ENCODE measurements around the gene TSPAN9. TPM values are rescaled to one million over a fixed set of nuclear protein-coding genes. Genes with fewer than 3 reads are reported as not detected.

The TSPAN9 gene
- total RNA-seq, 2 donors from 2014 or later = 0.58 to 1.2 TPM

- Mint-ChIP-seq H3K9me3 (no peaks in the 10 kb centered on the region), H3K27me3 (ENCODE audit: low read depth) (peaks cover 17% of the 10 kb centered on the region), H3K4me3 (no peak overlapping the region), H3K27ac (no peak overlapping the region), H3K4me1 (ENCODE audit: low read depth) (peaks cover 4% of the 10 kb centered on the region), H3K36me3 (ENCODE audit: insufficient read depth in 2 of 2) (no peaks in the 10 kb centered on the region)
- ATAC-seq (replicated peaks in 1 of 2) (peak; percentile 44 to 47), DNase-seq (peak; percentile 82 to 86)
Observed at GRCh38 chr12:3073438-3074250, 3.5 kb upstream of the TSPAN9 start.

- ATAC-seq (replicated peaks in 1 of 2) = no peak
- Mint-ChIP-seq H3K4me1 (ENCODE audit: low read depth) (peaks cover 4% of the 10 kb centered on the region), H3K9me3 (no peaks in the 10 kb centered on the region), H3K27ac (no peak overlapping the region), H3K27me3 (ENCODE audit: low read depth) (peaks cover 17% of the 10 kb centered on the region), H3K4me3 (peak overlapping the region; percentile 5 to 54), H3K36me3 (ENCODE audit: insufficient read depth in 2 of 2) (no peaks in the 10 kb centered on the region)
- DNase-seq = no peak
Observed at GRCh38 chr12:3075315-3075714, 1.9 kb upstream of the TSPAN9 start.

DNA sequence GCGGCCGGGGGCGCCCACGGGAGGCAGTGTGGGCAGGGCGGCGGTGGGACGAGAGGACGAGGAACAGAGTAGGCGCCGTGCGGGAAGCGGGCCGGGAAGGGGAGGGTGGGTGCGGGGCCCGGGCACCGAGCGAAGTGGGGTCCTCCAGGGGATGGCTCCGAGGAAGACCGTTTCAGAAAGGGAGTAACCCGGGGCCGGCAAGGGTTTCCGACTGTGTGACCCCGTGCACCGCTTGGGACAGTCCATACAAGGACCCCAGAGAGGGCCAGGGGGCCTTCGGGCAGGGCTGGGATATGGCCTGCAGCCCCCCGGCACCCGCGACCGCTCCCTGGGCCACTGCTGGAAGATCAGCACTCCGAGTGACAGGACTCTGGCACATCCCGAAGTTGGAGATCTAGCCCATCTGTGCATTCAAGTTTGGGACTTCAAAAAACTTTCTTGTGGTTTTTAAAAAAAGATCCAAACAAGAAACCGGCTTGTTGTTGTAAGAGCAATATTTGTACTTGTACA is 448 bp downstream of the TSPAN9 start:
- peaks cover 22% of the 10 kb centered on the region for H3K27me3 Mint-ChIP-seq (ENCODE audit: low read depth)
- ATAC-seq (replicated peaks in 1 of 2) = no peak
- H3K9me3 Mint-ChIP-seq = no peaks in the 10 kb centered on the region
- H3K4me3 Mint-ChIP-seq = peak overlapping the region; percentile 63 to 68
- H3K4me1 Mint-ChIP-seq (ENCODE audit: low read depth) = peaks cover 4% of the 10 kb centered on the region
- no peaks in the 10 kb centered on the region for H3K36me3 Mint-ChIP-seq (ENCODE audit: insufficient read depth in 2 of 2)
- DNase-seq = no peak
- no peak overlapping the region for H3K27ac Mint-ChIP-seq

DNA sequence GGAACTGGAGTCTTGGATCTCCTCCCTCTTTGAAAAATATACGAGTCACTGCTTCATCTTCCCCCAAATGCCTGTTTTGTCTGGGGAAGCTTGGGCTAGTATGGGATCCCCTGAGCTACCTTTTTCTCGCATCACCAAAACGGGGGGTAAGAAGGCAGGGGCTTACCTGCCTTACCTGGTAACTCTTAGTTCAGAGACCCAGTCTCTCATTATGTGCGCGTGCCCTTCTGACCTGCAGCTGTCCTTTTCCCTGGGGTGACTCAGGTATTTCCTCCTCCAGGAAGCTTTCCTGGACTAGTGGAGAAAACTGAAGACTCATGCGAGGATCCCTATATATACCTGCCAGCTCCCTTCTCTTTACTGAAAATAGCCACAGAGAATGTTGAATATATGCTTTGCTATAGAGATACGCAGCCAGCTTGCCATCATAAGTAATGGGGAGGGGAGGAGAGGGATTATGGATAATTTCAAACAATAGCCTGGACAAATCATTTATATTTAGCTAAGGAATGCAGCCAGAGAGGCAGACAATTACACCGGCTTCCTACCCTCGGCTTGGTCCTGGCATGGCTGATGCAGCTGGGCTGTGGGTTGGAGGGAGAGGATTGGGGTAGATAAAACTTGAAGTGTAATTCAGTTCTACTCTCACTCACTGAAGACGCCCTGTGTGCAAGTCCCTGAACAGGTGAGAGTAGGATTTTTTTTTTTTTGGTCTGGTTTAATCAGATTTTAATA is 1.1 kb downstream of the TSPAN9 start:
- Mint-ChIP-seq H3K9me3 (no peaks in the 10 kb centered on the region), H3K27ac (no peak overlapping the region), H3K4me3 (peak overlapping the region; percentile 63 to 68), H3K4me1 (ENCODE audit: low read depth) (peaks cover 2% of the 10 kb centered on the region), H3K27me3 (ENCODE audit: low read depth) (peaks cover 22% of the 10 kb centered on the region), H3K36me3 (ENCODE audit: insufficient read depth in 2 of 2) (no peaks in the 10 kb centered on the region)
- ATAC-seq (replicated peaks in 1 of 2) (no peak), DNase-seq (no peak)

- peaks cover 0 to 2% of the 10 kb centered on the region in 2 donors for H3K9me3 Mint-ChIP-seq
- no peaks in the 10 kb centered on the region for H3K4me1 Mint-ChIP-seq (ENCODE audit: low read depth)
- H3K27ac Mint-ChIP-seq = no peak overlapping the region
- H3K36me3 Mint-ChIP-seq (ENCODE audit: insufficient read depth in 2 of 2) = no peaks in the 10 kb centered on the region
- H3K27me3 Mint-ChIP-seq (ENCODE audit: low read depth) = peaks cover 13% of the 10 kb centered on the region
- DNase-seq = no peak
- ATAC-seq (replicated peaks in 1 of 2) = no peak
- H3K4me3 Mint-ChIP-seq = no peak overlapping the region
Observed at GRCh38 chr12:3081091-3081490, 3.9 kb downstream of the TSPAN9 start.

DNA sequence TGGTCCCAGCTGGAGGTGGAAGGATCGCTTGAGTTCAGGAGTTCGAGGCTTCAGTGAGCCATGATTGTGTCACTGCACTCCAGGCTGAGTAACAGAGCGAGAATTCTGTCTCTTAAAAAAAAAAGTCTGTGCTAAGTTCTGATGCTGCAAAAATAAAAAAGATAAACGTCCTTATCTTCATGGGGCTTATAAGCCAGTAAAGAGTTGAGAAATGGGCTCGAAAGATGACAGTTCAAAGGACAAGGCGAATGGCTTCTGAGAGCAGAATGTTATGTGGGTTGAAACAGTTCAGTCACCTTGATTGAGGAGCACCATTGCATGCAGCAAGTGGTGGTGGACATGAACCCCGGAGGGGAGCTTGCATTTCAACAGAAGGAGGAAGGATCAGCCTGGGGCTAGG is 4.7 kb downstream of the TSPAN9 start:
- no peak for DNase-seq
- Mint-ChIP-seq H3K4me3 (no peak overlapping the region), H3K27me3 (ENCODE audit: low read depth) (peaks cover 12% of the 10 kb centered on the region), H3K4me1 (ENCODE audit: low read depth) (no peaks in the 10 kb centered on the region), H3K36me3 (ENCODE audit: insufficient read depth in 2 of 2) (no peaks in the 10 kb centered on the region), H3K27ac (no peak overlapping the region), H3K9me3 (peaks cover 0 to 2% of the 10 kb centered on the region in 2 donors)
- no peak for ATAC-seq (replicated peaks in 1 of 2)

DNA sequence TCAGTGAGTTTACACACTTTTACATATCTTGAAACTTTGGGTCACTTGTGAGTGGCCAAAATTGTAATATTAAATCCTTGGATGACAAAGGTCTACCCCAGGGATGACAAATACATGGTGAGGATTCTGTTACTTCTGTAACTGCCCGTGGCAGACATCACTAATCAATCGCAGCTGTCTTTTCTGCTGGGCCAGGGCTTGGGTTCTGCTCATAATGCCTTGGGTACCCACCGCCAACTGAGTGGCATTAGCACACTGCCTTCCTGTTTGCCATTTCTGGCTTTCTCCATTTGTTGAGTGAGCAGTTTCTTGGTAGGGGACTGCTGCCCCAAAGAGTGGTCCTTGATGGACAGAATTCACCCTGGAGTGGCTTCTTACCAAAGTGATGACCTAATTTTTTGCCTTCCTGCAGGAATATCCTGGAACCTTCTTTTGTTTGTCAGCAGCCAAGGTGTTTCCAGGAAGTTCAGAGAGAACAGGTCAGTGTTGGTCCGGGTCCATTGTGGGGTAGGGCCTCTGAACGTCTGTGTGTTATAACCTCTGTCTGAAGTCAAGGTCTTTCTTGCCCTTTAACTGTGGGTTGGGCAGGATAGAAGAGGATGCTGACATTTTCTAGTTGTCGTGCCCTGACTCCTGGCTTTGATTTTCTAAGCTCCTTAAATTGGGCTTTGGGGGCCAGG is 6.2 kb downstream of the TSPAN9 start:
- Mint-ChIP-seq H3K9me3 (peaks cover 0 to 2% of the 10 kb centered on the region in 2 donors), H3K36me3 (ENCODE audit: insufficient read depth in 2 of 2) (no peaks in the 10 kb centered on the region), H3K4me1 (ENCODE audit: low read depth) (no peaks in the 10 kb centered on the region), H3K27me3 (ENCODE audit: low read depth) (peaks cover 6% of the 10 kb centered on the region), H3K4me3 (no peak overlapping the region), H3K27ac (no peak overlapping the region)
- ATAC-seq (replicated peaks in 1 of 2) (no peak), DNase-seq (no peak)

DNA sequence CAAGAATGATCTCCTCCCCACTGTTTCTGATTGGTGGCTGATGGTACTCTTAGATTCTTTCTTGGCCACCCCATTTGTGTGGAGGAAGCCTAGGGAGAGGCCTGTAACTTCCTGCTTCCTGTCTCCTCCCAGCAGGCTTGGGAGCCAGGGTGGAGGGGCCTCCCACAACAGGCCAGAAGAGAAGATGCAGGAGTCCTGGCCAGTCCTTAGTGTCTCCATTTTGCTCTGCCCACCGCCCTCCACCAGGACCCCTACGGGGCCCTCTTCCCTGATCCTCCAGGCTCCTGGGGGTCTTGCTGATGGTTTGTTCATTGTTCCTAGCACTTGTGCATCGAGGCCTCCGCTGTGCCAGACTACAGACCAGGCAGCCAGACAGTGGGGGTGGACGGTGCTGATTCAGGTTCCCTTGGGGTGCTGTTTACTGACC is 6.8 kb downstream of the TSPAN9 start:
- Mint-ChIP-seq H3K4me3 (no peak overlapping the region), H3K36me3 (ENCODE audit: insufficient read depth in 2 of 2) (no peaks in the 10 kb centered on the region), H3K27me3 (ENCODE audit: low read depth) (peaks cover 6% of the 10 kb centered on the region), H3K27ac (no peak overlapping the region), H3K4me1 (ENCODE audit: low read depth) (no peaks in the 10 kb centered on the region), H3K9me3 (peaks cover 0 to 2% of the 10 kb centered on the region in 2 donors)
- DNase-seq (no peak), ATAC-seq (replicated peaks in 1 of 2) (no peak)

DNA sequence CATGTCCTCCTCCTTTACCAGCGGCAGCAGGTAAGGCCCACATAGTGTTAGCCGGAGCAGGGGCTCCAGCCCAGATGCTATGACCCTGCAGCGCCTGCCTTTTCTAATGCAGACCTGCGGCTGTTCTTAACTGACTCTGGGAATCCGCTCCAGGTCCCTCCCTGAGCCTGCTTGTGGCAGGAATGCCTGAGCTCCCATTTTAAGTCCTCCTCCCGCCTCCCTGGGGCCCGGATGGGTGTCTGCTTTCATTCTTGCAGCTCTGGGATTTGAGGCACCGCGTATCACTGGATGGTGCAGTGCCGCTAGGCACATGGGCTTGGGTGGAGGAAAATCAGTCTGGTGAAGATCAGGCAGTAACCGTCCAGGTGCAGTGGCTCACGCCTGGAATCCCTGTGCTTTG is 7.6 kb downstream of the TSPAN9 start:
- ATAC-seq (replicated peaks in 1 of 2) (no peak), DNase-seq (no peak)
- H3K27me3 Mint-ChIP-seq (ENCODE audit: low read depth) = peaks cover 6% of the 10 kb centered on the region
- H3K27ac Mint-ChIP-seq = no peak overlapping the region
- peaks cover 0 to 2% of the 10 kb centered on the region in 2 donors for H3K9me3 Mint-ChIP-seq
- no peaks in the 10 kb centered on the region for H3K36me3 Mint-ChIP-seq (ENCODE audit: insufficient read depth in 2 of 2)
- no peaks in the 10 kb centered on the region for H3K4me1 Mint-ChIP-seq (ENCODE audit: low read depth)
- H3K4me3 Mint-ChIP-seq = no peak overlapping the region

DNA sequence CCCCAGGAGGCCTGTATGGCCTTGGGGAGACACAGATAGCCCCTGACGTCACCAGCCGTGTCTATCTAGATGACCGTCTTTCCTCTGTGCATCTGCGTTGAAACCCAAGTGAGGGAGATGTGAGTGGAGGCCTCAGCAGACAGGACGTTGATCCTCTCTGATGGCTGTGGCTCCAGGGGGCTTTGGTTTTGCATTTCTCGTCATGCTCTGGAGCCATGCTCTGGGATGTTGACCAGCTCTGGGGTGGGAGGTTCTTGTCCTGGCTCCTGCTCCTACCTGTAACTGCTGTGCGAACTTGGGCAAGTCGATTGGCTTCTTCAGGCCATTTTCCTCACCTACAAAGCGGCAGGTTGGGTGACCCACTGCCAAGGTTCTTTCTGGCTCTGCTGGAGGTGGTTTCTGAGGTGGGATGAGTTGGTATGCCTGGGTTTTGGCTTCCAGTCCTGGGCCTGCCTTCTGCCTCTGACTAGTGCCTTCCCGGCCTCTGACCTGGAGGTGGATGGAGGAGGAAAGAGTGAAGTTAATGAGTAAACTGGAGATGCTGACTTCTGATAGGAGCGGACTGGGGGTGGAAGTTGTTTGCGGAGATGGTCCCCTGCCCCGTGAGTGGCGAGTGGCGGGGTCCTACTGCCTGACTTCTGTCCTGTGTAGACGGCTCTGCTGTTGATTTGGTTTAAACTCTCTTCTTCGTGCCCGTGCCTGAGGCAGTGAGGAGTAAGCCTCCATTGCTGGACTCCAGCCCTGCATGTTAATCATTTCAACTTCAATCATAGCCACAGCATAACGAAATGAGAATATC is 8.4 kb downstream of the TSPAN9 start:
- H3K27me3 Mint-ChIP-seq (ENCODE audit: low read depth) = peaks cover 6% of the 10 kb centered on the region
- peaks cover 0 to 2% of the 10 kb centered on the region in 2 donors for H3K9me3 Mint-ChIP-seq
- no peaks in the 10 kb centered on the region for H3K36me3 Mint-ChIP-seq (ENCODE audit: insufficient read depth in 2 of 2)
- H3K27ac Mint-ChIP-seq = no peak overlapping the region
- no peak overlapping the region for H3K4me3 Mint-ChIP-seq
- no peaks in the 10 kb centered on the region for H3K4me1 Mint-ChIP-seq (ENCODE audit: low read depth)
- DNase-seq (no peak), ATAC-seq (replicated peaks in 1 of 2) (no peak)

GRCh38 chr12:3086211-3086610 is 9.0 kb downstream of the TSPAN9 start:
- no peaks in the 10 kb centered on the region for H3K36me3 Mint-ChIP-seq (ENCODE audit: insufficient read depth in 2 of 2)
- H3K27ac Mint-ChIP-seq = no peak overlapping the region
- H3K4me1 Mint-ChIP-seq (ENCODE audit: low read depth) = no peaks in the 10 kb centered on the region
- DNase-seq = no peak
- peaks cover 0 to 2% of the 10 kb centered on the region in 2 donors for H3K9me3 Mint-ChIP-seq
- no peak overlapping the region for H3K4me3 Mint-ChIP-seq
- H3K27me3 Mint-ChIP-seq (ENCODE audit: low read depth) = peaks cover 4% of the 10 kb centered on the region
- ATAC-seq (replicated peaks in 1 of 2) = no peak

DNA sequence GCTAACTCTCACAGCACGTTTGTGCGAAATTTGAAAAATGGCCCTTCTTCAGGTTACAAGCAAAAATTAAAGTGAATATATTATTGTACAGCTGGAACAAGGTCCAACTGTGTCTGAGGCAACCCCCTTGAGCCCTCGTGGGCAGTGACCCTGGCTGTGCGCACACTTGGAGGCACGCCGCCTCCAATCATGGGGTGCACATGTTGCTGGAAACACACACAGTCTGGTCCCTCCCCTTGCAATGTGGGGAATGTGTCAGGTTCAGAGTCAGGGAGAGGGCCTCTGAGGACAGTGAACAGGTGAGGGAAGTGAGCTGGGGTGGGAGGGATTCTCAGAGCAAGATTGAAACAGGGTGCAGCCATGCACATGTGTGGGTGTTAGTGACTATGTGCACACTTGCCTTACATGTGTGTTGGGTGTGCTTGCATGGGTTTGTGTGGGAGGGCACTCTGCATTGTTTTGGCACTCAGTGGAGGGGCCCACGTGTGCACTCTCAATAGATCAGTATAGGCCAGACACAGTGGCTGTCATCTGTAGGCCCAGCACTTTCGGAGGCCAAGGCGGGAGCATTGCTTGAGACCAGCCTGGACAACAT is 9.6 kb downstream of the TSPAN9 start:
- Mint-ChIP-seq H3K27me3 (ENCODE audit: low read depth) (no peaks in the 10 kb centered on the region), H3K36me3 (ENCODE audit: insufficient read depth in 2 of 2) (no peaks in the 10 kb centered on the region), H3K27ac (no peak overlapping the region), H3K4me1 (ENCODE audit: low read depth) (no peaks in the 10 kb centered on the region), H3K9me3 (peaks cover 0 to 2% of the 10 kb centered on the region in 2 donors), H3K4me3 (no peak overlapping the region)
- DNase-seq = no peak
- ATAC-seq (replicated peaks in 1 of 2) = no peak

Measured in activated T-cell treated with anti-CD3 and anti-CD28 coated beads, Interleukin-2, amount 50 U/mL, for 72 hours (primary cell).